K562 (cell line): ENCODE measurements around the gene DGAT2L6.

Source experiments
- ELF4 ChIP-seq: fragments of 450-650 bp; formaldehyde crosslinking; IDR thresholded peaks from 2 replicates; pipeline ENCODE4 v1.4.0; 2022; ENCODE audit warnings: missing genetic modification characterization
- EP300 ChIP-seq: IDR thresholded peaks from 2 replicates; pipeline ENCODE4 v1.6.1; 2012; ENCODE audit warnings: low read length, improper control_type of control experiment
- FOXK2 ChIP-seq, 2 experiments: fragments of 450-650 bp; IDR thresholded peaks in 1 of 2; conservative IDR thresholded peaks in 1 of 2; 2 replicates each; pipeline ENCODE4 v1.6.1; 2016; ENCODE audit warnings: low read depth in 2 of 2, mild to moderate bottlenecking in 1 of 2
- GTF2F1 ChIP-seq: IDR thresholded peaks from 2 replicates; pipeline ENCODE4 v1.6.1; 2011; ENCODE audit warnings: low read depth, low read length, improper control_type of control experiment
- JUN ChIP-seq, 2 experiments: sonication (generic) in 1 of 2; formaldehyde crosslinking in 1 of 2; IDR thresholded peaks; 2 replicates each; pipeline versions ENCODE4 v1.6.1 to v1.8.0; 2012 to 2022; ENCODE audit warnings: borderline replicate concordance in 2 of 2, mild to moderate bottlenecking in 2 of 2, improper control_type of control experiment in 1 of 2, low read depth in 1 of 2, low read length in 1 of 2, missing genetic modification reagents in 1 of 2
- KDM5B ChIP-seq: fragments of 200-600 bp; sonication (generic); IDR thresholded peaks from 2 replicates; pipeline ENCODE4 v1.6.1; 2012; ENCODE audit warnings: low read depth, mild to moderate bottlenecking, moderate library complexity, low read length, control low read depth, inconsistent platforms; ENCODE audit not compliant: insufficient replicate concordance
- RBBP5 ChIP-seq: fragments of 200-600 bp; sonication (generic); IDR thresholded peaks from 2 replicates; pipeline ENCODE4 v1.6.1; 2012; ENCODE audit warnings: borderline replicate concordance, mild to moderate bottlenecking, low read length, control low read depth, inconsistent platforms; ENCODE audit not compliant: insufficient read depth, poor library complexity, severe bottlenecking
- TGIF2 ChIP-seq: sonication (generic); formaldehyde crosslinking; IDR thresholded peaks from 2 replicates; pipeline ENCODE4 v1.8.1; 2022; ENCODE audit warnings: mild to moderate bottlenecking, missing genetic modification reagents, moderate library complexity
- ZNF3 ChIP-seq: fragments of 250-450 bp; sonication (Bioruptor Pico); IDR thresholded peaks from 2 replicates; pipeline ENCODE4 v1.5.0; 2021; ENCODE audit warnings: mild to moderate bottlenecking, moderate library complexity
- TF ChIP-seq, protein P1 (sequence below): fragments of 250-450 bp; sonication (Bioruptor Pico); IDR thresholded peaks from 2 replicates; pipeline ENCODE4 v1.5.0; 2020; ENCODE audit warnings: mild to moderate bottlenecking, borderline replicate concordance
- TF ChIP-seq, protein P2 (sequence below), 3 experiments: IDR thresholded peaks in 2 of 3; conservative IDR thresholded peaks in 1 of 3; 2 replicates each; pipeline ENCODE4 v1.5.1; 2011 to 2012; ENCODE audit warnings: low read length in 3 of 3, mild to moderate bottlenecking in 3 of 3, control low read depth in 2 of 3, improper control_type of control experiment in 1 of 3, inconsistent platforms in 1 of 3, low read depth in 1 of 3, mixed read lengths in 1 of 3, moderate library complexity in 1 of 3; ENCODE audit not compliant: insufficient read depth in 2 of 3
- TF ChIP-seq, protein P3 (sequence below): fragments of 450-650 bp; IDR thresholded peaks from 2 replicates; pipeline ENCODE4 v1.6.1; 2016; ENCODE audit warnings: low read depth

DNA sequence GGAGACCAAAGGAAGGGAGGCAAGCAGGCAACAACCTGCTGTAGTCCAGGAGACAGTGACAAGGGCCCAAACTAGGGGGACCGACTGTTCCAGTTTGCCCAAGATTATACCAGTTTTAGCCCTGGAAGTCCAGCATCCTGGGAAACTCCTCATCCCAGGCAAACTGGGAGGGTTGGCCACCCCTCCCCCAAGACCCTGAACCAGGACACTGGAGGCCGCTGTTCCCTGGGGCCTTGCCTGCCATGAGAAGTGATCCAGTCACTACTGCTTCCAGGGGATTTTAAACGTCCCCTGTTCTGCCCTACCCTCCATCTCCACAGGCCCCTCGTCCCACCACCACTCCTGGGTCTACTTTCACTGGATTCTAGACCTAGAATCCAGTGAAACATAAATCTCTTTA is 4.3 kb upstream of the DGAT2L6 start:
- TF ChIP-seq EP300, result no peak
- no peak for TF ChIP-seq JUN (IDR thresholded peaks at IDR 0.05; ENCODE audit: borderline replicate concordance, low read depth, low read length)
- no peak for TF ChIP-seq JUN (CRISPR knock-in tag; IDR thresholded peaks at IDR 0.05; ENCODE audit: borderline replicate concordance)
- TF ChIP-seq, protein P1, sequence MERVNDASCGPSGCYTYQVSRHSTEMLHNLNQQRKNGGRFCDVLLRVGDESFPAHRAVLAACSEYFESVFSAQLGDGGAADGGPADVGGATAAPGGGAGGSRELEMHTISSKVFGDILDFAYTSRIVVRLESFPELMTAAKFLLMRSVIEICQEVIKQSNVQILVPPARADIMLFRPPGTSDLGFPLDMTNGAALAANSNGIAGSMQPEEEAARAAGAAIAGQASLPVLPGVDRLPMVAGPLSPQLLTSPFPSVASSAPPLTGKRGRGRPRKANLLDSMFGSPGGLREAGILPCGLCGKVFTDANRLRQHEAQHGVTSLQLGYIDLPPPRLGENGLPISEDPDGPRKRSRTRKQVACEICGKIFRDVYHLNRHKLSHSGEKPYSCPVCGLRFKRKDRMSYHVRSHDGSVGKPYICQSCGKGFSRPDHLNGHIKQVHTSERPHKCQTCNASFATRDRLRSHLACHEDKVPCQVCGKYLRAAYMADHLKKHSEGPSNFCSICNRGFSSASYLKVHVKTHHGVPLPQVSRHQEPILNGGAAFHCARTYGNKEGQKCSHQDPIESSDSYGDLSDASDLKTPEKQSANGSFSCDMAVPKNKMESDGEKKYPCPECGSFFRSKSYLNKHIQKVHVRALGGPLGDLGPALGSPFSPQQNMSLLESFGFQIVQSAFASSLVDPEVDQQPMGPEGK (CRISPR knock-in tag), result no peak
- TF ChIP-seq, protein P2, sequence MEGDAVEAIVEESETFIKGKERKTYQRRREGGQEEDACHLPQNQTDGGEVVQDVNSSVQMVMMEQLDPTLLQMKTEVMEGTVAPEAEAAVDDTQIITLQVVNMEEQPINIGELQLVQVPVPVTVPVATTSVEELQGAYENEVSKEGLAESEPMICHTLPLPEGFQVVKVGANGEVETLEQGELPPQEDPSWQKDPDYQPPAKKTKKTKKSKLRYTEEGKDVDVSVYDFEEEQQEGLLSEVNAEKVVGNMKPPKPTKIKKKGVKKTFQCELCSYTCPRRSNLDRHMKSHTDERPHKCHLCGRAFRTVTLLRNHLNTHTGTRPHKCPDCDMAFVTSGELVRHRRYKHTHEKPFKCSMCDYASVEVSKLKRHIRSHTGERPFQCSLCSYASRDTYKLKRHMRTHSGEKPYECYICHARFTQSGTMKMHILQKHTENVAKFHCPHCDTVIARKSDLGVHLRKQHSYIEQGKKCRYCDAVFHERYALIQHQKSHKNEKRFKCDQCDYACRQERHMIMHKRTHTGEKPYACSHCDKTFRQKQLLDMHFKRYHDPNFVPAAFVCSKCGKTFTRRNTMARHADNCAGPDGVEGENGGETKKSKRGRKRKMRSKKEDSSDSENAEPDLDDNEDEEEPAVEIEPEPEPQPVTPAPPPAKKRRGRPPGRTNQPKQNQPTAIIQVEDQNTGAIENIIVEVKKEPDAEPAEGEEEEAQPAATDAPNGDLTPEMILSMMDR (IDR thresholded peaks at IDR 0.05 in 2 of 3, conservative IDR thresholded peaks at IDR 0.05 in 1 of 3; ENCODE audit: insufficient read depth in 2 of 3, low read depth in 1 of 3, low read length in 3 of 3), result no peak
- TF ChIP-seq KDM5B, result no peak
- TF ChIP-seq RBBP5, result no peak
- no peak for TF ChIP-seq FOXK2 (conservative IDR thresholded peaks at IDR 0.05 in 1 of 2, IDR thresholded peaks at IDR 0.05 in 1 of 2; ENCODE audit: low read depth in 2 of 2)
- TF ChIP-seq, protein P3, sequence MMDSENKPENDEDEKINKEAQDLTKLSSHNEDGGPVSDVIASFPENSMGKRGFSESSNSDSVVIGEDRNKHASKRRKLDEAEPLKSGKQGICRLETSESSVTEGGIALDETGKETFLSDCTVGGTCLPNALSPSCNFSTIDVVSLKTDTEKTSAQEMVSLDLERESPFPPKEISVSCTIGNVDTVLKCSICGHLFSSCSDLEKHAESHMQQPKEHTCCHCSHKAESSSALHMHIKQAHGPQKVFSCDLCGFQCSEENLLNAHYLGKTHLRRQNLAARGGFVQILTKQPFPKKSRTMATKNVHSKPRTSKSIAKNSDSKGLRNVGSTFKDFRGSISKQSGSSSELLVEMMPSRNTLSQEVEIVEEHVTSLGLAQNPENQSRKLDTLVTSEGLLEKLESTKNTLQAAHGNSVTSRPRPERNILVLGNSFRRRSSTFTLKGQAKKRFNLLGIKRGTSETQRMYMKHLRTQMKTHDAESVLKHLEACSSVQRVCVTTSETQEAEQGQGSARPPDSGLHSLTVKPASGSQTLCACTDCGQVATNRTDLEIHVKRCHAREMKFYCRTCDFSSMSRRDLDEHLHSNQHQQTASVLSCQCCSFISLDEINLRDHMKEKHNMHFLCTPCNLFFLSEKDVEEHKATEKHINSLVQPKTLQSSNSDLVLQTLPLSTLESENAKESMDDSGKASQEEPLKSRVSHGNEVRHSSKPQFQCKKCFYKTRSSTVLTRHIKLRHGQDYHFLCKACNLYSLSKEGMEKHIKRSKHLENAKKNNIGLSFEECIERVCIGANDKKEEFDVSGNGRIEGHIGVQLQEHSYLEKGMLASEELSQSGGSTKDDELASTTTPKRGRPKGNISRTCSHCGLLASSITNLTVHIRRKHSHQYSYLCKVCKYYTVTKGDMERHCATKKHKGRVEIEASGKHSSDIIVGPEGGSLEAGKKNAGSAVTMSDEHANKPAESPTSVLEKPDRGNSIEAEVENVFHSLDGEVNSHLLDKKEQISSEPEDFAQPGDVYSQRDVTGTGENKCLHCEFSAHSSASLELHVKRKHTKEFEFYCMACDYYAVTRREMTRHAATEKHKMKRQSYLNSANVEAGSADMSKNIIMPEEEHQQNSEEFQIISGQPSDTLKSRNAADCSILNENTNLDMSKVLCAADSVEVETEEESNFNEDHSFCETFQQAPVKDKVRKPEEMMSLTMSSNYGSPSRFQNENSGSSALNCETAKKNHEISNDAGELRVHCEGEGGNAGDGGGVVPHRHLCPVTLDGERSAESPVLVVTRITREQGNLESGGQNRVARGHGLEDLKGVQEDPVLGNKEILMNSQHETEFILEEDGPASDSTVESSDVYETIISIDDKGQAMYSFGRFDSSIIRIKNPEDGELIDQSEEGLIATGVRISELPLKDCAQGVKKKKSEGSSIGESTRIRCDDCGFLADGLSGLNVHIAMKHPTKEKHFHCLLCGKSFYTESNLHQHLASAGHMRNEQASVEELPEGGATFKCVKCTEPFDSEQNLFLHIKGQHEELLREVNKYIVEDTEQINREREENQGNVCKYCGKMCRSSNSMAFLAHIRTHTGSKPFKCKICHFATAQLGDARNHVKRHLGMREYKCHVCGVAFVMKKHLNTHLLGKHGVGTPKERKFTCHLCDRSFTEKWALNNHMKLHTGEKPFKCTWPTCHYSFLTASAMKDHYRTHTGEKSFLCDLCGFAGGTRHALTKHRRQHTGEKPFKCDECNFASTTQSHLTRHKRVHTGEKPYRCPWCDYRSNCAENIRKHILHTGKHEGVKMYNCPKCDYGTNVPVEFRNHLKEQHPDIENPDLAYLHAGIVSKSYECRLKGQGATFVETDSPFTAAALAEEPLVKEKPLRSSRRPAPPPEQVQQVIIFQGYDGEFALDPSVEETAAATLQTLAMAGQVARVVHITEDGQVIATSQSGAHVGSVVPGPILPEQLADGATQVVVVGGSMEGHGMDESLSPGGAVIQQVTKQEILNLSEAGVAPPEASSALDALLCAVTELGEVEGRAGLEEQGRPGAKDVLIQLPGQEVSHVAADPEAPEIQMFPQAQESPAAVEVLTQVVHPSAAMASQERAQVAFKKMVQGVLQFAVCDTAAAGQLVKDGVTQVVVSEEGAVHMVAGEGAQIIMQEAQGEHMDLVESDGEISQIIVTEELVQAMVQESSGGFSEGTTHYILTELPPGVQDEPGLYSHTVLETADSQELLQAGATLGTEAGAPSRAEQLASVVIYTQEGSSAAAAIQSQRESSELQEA, result no peak
- TF ChIP-seq ZNF3 (CRISPR knock-in tag), result no peak
- no peak for TF ChIP-seq TGIF2
- TF ChIP-seq GTF2F1, result no peak
- TF ChIP-seq ELF4, result no peak
